Occipital lobe (tissue), 2 donors: ENCODE measurements around the gene VOPP1. TPM values are rescaled to one million over a fixed set of nuclear protein-coding genes. Genes with fewer than 3 reads are reported as not detected.
"Not testable (repeated sequence)": the region's sequence is repeated elsewhere in the genome, so short reads cannot be mapped to it uniquely, and the experiment has no call there.

ENCODE experiments used
- DNase-seq: peaks from one replicate; lab custom pipeline; 2025; lab: John Stamatoyannopoulos, UW
- total RNA-seq: library from RNA; depleted of rRNA; stranded (reverse); fragments of >200 nt; gene quantifications from one replicate; pipeline ENCODE4 v1.2.3, GENCODE V29; 2014

VOPP1 gene
- total RNA-seq, 1 donor from 2014 or later, result 108 TPM

- DNase-seq, result not testable (repeated sequence)
Observed at GRCh38 chr7:55582656-55583055, 10.4 kb upstream of the VOPP1 start.

- no peak for DNase-seq
Observed at GRCh38 chr7:55576753-55577152, 4.5 kb upstream of the VOPP1 start.

DNA sequence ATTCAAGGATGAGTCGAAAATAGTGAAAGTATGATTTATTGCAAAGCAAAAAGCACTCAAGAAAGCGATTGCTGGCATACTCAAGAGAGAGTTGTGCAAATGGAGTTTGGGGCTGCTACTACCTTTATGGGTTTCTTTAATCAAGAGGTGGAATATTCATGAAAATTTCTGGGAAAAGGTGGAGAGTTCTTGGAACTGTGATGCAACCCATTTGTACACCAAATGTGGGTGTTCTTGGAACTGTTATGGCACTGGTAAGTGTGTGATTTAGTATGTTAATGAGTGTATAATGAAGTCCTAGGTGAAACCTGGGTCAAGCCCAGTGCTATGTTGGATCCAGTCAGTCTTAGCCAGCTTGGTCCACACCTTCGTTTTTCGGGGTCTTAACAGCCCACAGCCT is 3.4 kb upstream of the VOPP1 start:
- no peak for DNase-seq

- no peak for DNase-seq
Observed at GRCh38 chr7:55575098-55575497, 2.8 kb upstream of the VOPP1 start.

GRCh38 chr7:55574051-55574717 is 1.9 kb upstream of the VOPP1 start:
- no peak for DNase-seq

DNA sequence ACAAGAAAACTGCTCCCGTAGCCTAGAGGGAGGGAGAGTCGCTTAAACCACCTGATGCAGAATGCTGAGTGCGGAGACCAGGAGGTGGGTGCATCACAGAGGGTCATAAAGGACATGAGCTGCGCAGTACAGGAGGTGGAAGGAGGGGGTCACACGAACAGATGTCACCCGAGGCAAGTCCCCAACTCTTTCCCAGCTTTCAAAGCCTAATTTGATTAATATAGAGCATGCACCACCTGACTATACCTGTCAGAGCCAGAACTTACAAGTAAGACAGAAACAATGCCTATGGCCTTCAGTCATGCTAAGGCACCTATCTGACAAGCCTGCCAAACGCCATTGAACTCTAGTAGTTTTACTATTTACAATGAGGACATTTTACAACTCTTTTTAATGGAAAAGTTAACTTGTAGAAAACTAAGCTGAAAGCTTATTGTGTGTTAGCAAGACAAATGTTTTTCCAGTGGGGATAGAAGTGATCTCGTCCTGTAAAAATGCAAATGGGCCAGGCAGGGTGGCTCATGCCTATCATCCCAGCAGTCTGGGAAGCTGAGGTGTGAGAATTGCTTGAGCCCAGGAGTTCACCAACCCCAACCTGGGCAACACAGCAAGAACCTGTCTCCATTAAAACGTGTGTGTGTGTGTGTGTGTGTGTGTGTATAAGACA is 1.1 kb upstream of the VOPP1 start:
- DNase-seq, result no peak

DNA sequence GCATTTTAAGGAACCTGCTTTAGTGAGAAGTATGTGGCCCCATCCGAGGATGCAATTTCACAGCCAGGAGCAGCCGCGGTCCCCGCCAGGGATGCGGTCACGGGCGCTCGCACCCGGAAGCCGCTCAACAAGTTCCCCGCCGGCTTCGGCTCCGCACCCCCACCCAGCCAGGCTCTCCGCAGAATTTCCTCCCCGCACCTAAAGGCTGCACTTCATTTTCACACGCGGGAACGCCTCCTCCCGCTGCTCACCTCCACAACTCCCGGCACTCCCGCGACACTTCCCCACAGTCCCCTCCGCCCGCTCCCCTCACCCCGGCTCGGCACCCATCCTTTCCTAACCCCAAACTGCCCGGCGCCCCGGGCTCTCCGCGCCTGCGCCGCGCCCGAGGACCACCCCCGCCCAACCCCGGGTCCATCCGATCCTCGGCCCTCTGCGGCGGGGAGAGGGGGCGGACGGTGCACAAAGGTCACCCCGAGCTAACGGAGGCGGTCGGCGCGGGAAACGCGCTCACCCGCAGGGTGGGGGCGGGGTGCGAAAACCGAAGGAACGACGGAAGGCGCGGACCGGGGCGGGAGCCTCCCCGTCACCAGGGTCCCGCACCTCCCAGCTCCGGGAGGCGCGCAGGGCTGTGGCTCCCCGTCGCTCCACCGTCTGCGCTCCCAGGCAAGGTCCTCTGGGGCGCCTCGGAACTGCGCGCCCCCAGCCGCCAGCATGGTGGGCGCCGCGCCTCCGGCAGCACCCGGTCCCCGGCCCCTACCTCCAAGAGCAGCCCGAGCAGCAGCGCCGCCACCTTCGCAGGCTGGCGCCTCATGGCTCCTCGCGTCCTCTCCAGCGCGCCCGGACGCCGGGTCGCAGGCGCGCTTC is 558 bp downstream of the VOPP1 start:
- no peak for DNase-seq

GRCh38 chr7:55570939-55571338 is 1.4 kb downstream of the VOPP1 start:
- no peak for DNase-seq

- DNase-seq, result no peak
Observed at GRCh38 chr7:55570218-55570873, 2.0 kb downstream of the VOPP1 start.

- DNase-seq, result no peak
Observed at GRCh38 chr7:55569797-55570196, 2.5 kb downstream of the VOPP1 start.

GRCh38 chr7:55569269-55569663 is 3.0 kb downstream of the VOPP1 start:
- DNase-seq, result no peak

GRCh38 chr7:55568613-55569268 is 3.6 kb downstream of the VOPP1 start:
- no peak for DNase-seq

GRCh38 chr7:55567571-55567970 is 4.7 kb downstream of the VOPP1 start:
- DNase-seq, result no peak

DNA sequence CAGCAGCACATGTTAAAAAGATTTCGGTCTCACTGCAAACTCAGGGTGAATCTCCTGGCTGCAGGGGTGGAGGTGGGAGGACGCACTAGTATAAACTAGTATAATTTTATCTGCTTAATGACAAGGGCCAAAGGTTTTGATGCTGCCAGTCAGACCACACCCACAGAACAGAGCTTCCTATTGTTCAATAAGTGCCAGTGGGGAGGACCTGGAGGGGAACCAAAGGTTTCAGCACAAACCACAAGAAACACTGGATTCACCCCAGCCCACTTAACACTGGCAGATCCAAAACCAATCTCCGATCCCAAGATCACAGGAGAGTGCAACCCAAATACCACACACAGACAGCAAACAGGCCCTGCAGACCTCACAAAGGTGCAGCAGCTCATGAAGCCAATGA is 6.6 kb downstream of the VOPP1 start:
- DNase-seq, result no peak

GRCh38 chr7:55563596-55564325 is 8.5 kb downstream of the VOPP1 start:
- no peak for DNase-seq

DNA sequence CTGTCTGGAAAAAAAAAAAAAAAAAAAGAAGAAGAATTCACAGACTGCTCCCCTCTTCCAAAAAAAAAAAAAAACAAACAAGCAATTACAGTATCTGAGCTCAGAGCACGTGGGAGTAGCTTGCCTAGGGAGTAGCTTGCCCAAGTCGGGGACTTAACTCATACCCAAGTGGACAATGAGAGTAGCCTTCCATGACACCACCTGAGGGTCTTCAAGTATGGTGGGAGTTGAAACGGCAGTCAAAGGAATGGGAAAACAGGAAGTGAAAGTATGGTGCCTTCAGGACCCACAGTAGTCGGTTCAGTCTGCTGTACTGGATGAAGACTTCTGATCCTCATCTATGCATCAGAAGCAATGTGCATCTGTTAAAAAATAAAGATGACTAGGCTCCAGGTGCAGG is 10.6 kb downstream of the VOPP1 start:
- DNase-seq, result no peak

- DNase-seq, result no peak
Observed at GRCh38 chr7:55558962-55559920, 13.1 kb downstream of the VOPP1 start.

- no peak for DNase-seq
Observed at GRCh38 chr7:55557666-55558188, 14.6 kb downstream of the VOPP1 start.

DNA sequence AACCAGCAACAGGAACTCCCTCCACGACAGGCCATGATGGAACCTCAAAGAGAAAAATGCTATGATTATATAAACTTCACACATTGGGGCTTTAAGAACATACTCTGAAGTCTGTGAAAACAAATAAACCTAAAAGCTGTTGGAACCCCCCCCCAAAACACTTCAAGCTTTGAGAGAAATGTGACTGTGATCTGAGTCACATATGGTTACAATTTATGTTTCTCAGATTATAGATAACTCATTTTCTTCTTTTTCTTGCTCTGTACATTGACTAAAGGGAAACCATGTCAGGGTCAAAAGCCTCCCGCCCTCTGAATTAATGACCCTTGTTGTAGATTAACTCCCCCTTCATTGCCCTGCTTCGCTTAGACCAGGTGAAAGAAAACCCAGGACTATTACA is 15.8 kb downstream of the VOPP1 start:
- no peak for DNase-seq
